GM21515 (cell line): ENCODE data around the gene STK17A.

Experiments
- ATAC-seq: cut with Tn5 transposase; IDR thresholded peaks from one replicate; pipeline ENCODE4 v1.9.1; 2021; ENCODE audit not compliant: unreplicated experiment

Gene STK17A

DNA sequence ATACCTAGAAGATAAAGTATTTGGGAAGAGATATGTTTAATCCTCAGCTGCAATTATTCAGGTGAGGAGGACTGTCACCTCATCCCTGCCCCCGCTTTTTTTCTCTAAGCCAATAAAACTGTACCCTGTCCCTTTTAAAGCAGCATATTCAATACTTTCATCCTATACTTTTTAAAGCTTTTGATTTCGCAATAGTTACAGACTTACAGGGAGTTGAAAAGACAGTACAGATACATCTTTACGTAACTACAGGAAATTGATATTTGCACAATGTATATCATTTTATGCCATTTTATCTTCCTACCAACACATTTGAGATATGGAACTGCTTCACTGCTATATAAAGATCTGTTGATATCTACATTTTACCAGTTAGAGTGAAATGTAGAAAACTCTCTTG, 47.6 kb downstream of the STK17A start:
- no peak for ATAC-seq

- no peak for ATAC-seq
Measured at GRCh38 chr7:43631559-43631958, 48.7 kb downstream of the STK17A start.

- ATAC-seq: no peak
Measured at GRCh38 chr7:43632746-43633145, 49.8 kb downstream of the STK17A start.

GRCh38 chr7:43634384-43634783, 51.5 kb downstream of the STK17A start:
- ATAC-seq: no peak

DNA sequence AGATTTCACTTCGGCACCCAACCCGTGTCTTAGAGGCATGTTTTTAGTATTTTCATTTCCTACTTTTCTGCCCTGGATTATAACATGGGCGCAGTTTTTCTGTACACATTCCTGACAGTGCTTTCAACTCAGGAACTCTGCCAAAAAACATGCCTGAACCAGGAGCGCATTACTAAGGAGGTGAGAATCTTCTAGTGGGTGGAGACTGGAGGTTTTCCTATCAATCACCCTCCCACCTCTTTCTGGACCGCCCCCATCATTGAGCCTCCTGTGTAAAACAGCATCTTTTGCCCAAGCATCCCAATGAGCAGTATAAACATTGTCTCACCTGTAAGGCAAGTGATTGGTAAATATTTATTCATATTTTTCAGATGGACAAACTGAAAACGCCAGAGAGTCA, 53.2 kb downstream of the STK17A start:
- ATAC-seq: no peak

GRCh38 chr7:43637114-43637806, 54.4 kb downstream of the STK17A start:
- ATAC-seq: no peak

- no peak for ATAC-seq
Measured at GRCh38 chr7:43639858-43640491, 57.1 kb downstream of the STK17A start.

DNA sequence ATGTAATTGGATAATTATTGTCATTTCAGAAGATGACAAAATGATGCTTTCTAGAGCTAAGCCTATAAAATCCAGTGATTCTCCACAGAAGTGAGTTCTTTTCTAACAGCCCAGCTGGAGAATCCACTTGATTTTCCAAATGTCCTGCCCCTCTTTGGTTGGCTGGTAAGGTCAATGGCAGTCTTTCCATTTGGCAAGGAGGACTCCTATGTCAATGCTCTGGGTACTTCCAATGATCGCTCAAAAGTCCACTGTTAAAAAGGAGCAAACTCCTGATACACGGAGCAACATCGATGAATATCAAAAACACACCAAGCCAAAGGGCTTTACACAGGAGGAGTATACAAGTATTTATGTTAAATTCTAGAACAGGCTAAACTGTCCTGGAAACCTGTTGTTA, 57.8 kb downstream of the STK17A start:
- no peak for ATAC-seq

DNA sequence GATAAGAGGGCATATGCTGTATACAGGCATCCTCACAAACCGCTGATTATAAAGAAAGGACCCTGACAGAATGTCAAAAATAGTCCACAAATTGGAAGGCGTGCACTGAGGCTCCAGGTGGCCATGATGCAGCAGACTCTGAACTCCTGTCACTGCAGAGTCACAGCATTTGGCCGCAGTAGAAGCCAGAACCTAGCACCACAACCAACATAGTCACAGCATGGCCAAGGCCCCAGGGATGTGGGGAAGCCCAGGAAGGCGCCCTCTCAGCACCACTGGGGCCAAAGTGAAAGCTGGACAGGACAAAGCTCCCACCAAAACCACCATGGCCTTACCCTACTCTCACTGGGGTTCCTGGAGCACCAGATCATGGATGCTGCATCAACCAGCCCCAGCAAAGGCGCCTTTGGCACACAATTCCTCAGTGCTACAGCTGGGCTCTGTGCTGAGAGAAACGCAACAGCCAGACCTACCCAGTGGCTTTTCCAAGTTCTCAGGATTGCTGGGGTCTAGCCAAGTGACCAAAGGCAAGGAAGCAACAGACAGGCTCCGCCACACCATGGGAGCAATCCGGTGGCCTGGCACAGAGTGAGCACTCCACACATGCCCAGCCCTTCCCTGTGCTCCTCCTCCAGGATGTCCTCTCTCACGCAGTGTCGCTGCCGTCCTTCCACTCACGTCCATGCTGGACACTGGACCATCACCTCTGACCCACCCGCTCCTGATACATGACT, 60.2 kb downstream of the STK17A start:
- ATAC-seq: no peak

DNA sequence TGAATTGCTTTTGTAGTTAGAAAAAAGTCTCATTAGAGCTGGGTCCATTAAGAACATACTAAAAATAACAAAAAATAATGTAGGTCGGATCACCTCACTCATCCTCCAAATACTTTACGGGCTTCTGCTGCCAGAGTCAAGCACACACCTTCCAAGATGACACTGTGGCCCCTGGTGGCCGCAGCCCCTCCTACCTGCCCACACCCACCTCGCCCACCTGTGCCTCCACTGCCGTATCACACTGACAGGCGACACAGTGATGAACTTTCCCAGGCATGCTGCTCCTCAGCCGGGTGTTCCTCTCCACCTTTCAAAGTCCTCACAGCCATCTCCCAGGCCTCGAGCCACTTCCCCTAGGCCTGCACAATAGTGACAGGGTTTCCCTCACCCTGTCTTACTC, 60.9 kb downstream of the STK17A start:
- ATAC-seq: no peak

- no peak for ATAC-seq
Measured at GRCh38 chr7:43645699-43646226, 62.9 kb downstream of the STK17A start.

GRCh38 chr7:43646603-43647338, 63.9 kb downstream of the STK17A start:
- ATAC-seq: no peak

- no peak for ATAC-seq
Measured at GRCh38 chr7:43647339-43647672, 64.4 kb downstream of the STK17A start.

DNA sequence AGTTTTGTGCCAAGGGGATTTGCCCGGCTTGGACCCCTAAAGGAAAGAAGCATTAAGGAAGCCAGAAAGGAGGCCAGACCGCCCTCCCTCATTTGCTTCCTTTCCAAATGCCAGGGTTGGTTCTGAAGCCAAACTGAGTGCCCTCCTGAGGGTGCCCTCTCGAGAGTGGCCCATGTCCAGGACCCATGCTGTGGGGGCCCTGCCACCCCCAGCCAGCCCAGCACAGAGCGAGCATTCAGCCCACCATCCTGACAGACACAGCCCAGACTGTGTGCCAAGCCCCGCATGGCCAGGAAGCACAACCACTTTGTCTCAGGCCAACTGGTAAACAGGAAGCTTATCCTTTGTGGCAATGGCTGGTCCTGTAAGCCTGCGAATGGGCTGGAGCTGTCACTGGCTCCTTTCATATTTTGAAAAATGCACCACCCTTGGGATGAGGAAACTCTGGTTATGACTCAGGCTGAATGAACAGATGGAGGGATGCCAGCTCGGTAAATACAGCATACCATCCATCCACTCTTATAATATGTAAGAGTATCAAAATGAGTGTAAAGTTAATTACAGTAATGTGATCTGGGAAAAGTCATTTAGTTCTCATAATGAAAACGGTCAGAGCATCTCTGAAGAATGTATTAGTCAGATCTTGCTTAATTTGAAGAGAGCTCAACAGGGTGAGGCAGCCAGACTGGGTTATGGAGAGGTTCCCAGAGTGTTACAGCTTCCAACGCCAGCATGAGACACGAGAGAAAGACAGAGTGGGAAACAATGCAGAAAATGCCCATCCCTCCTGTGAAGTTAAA, 65.0 kb downstream of the STK17A start:
- ATAC-seq: no peak

GRCh38 chr7:43648473-43649406, 65.8 kb downstream of the STK17A start:
- peak; percentile 60 for ATAC-seq

- ATAC-seq: peak; percentile 67
Measured at GRCh38 chr7:43649755-43650274, 66.9 kb downstream of the STK17A start.

- no peak for ATAC-seq
Measured at GRCh38 chr7:43650457-43651052, 67.6 kb downstream of the STK17A start.

GRCh38 chr7:43652364-43652763, 69.5 kb downstream of the STK17A start:
- ATAC-seq: no peak

DNA sequence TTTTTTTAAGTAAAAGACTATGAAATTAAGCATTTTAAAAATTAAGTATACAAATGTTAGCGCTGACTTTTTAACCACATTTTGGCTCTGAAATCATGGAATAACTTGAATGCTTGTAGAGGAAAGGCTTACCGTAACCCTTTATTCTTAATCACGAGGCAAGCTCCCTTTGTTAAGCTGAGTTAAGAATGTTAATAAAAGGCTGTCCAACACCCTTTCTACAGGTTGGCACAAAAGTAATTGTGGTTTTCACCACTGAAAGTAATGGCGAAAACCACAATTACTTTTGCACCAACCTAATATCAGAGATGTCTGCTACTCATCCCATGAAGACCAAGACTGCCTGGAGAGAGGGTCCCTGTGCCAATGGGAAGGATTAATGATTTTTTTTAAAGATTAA, 70.6 kb downstream of the STK17A start:
- ATAC-seq: no peak
